ENCODE data around the gene TRMU.

GRCh38 chr22:46374663-46375474 is 39.4 kb downstream of the TRMU start:
- no peak for TF ChIP-seq POLR2A (IDR thresholded peaks at IDR 0.05; ENCODE audit: low read depth, low read length)
- TF ChIP-seq CTCF (IDR thresholded peaks at IDR 0.05; ENCODE audit: extremely low read depth in 1 of 2, insufficient read depth in 1 of 2, low read depth in 1 of 2, low read length in 2 of 2), result no peak
- no peak for TF ChIP-seq POLR2AphosphoS5 (IDR thresholded peaks at IDR 0.05; ENCODE audit: insufficient read depth, low read depth, low read length)
- TF ChIP-seq EZH2 (IDR thresholded peaks at IDR 0.05; ENCODE audit: borderline replicate concordance, low read depth, low read length, severe bottlenecking), result no peak
- no peak for TF ChIP-seq JUN (IDR thresholded peaks at IDR 0.05; ENCODE audit: borderline replicate concordance, insufficient read depth, insufficient read length, low read depth)
- no peak for TF ChIP-seq MAX (IDR thresholded peaks at IDR 0.05; ENCODE audit: insufficient read depth, insufficient read length)
- TF ChIP-seq FOS (IDR thresholded peaks at IDR 0.05; ENCODE audit: borderline replicate concordance, insufficient read depth, low read length), result no peak

All from endothelial cell of umbilical vein (primary cell).